Measurements from ENCODE around the gene HPSE2.

Gene HPSE2

DNA sequence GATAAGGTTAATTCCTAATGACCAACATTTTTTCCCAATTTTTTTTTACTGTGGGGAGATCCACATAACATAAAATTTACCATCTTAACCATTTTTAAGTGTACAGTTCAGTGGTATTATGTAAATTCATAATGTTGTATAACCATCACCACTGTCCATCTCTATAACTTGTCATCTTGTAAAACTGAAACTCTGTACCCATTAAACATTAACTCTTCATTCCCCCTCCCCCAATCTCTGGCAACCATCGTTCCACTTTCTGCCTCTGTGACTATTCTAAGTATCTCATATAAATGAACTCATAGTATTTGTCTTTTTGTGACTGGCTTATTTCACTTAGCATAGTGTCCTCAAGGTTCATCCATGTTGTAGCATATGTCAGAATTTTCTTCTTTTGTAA lies 742.9 kb downstream of the HPSE2 start:
- DNase-seq (ENCODE audit: low read depth): no peak
- TF ChIP-seq, protein P1, sequence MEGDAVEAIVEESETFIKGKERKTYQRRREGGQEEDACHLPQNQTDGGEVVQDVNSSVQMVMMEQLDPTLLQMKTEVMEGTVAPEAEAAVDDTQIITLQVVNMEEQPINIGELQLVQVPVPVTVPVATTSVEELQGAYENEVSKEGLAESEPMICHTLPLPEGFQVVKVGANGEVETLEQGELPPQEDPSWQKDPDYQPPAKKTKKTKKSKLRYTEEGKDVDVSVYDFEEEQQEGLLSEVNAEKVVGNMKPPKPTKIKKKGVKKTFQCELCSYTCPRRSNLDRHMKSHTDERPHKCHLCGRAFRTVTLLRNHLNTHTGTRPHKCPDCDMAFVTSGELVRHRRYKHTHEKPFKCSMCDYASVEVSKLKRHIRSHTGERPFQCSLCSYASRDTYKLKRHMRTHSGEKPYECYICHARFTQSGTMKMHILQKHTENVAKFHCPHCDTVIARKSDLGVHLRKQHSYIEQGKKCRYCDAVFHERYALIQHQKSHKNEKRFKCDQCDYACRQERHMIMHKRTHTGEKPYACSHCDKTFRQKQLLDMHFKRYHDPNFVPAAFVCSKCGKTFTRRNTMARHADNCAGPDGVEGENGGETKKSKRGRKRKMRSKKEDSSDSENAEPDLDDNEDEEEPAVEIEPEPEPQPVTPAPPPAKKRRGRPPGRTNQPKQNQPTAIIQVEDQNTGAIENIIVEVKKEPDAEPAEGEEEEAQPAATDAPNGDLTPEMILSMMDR (IDR thresholded peaks at IDR 0.05; ENCODE audit: control insufficient read depth, extremely low read depth, insufficient read depth): no peak
- no peak overlapping the region for H3K4me3 ChIP-seq (ENCODE audit: low read depth, low read length)

DNA sequence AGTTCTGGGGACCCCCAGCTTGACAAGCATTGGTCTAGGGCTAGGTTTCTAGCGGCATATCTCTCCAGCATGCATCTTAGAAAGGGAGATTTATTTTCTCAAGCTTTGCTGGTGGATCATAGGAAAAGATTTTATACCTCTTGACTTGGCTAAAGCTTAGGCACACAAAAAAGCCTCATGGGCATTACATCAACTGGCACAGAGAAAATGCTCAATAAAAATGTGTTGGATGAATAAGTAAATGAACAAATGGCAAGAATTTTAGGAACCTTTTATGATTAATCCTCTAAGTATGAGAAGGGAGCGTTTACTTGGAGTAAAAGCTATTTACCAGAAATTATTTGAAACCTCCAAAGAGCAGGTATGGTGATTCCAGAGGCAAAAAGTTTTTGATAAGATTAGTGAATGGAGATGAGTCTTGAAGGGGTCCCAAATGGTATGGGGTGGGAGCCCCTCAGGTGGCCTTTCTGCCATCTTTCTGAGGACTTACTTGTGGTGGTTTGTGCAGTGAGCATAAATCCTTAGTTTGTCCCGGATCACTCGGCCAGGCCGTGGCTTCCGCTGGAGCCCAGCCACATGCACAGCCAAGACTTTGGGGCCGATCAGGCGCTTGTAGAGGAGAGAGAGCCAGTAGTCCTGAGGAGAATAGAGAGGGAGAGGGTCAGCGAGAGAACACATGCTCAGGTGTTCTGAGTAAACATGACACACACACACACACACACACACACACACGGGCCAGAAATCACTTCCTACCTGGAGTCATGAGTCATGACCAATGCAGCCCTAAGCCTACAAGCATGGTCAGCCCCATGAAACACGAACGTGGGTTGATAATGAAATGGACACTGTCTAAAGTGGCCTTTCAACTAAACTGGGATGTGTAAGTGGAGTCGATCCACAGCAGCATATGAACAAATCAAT lies 745.8 kb downstream of the HPSE2 start:
- TF ChIP-seq, protein P1 (IDR thresholded peaks at IDR 0.05; ENCODE audit: control insufficient read depth, extremely low read depth, insufficient read depth): no peak
- H3K4me3 ChIP-seq (ENCODE audit: low read depth, low read length): no peak overlapping the region
- no peak for DNase-seq (ENCODE audit: low read depth)

DNA sequence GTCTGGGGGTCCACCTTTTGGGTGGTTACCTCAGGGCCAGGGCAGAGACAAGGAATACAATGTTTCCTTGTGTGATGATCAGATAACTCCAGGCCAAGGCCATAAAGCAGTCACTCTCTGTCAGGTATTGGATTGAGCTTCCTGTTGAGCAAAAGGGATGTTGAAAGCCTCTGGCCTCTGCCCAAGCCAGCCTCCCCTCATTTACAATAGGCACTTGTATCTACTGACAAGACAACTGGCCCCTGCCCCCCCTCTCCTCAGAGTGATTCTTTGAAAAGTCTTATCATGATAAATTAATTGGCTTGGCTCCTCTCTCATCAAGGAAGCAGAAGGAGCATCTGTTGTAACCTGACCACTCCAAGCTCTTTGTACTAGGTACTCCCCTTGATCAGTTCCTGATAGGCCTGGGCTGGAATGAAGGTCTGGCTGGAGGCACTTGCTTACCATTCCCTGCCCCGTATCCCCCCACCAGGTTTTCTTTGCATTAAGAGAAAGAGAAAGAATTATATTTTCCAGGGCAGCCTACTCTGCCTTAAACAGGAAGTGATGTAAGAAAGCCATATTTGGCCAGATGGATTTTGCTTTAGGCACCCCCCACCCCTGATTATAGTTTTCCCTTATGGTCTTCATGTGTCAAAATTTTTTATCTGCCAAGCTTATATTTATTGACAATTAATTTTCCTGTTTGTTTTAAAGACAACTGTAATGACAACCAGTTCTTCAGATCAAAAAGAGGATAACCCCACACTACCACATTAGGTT lies 746.8 kb downstream of the HPSE2 start:
- TF ChIP-seq, protein P1 (IDR thresholded peaks at IDR 0.05; ENCODE audit: control insufficient read depth, extremely low read depth, insufficient read depth): no peak
- DNase-seq (ENCODE audit: low read depth): no peak
- H3K4me3 ChIP-seq (ENCODE audit: low read depth, low read length): no peak overlapping the region

DNA sequence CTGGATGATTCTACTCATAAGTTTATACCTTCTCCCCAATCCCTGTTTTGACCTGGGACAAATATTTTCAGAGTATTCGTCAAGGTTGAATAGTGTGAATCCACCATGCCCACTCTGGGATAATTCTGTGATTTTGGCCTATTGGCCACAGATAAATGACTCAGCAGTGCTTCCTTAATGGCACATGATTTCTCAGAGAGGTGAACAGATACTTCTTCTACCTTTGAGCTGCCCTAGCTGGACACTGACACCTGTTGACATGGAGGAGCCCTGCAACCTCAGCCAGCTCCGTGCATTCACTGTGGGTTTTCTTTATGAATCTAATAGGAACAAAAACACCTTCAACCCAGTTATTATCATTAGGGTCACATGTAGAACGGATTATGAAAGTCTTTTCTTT lies 748.0 kb downstream of the HPSE2 start:
- no peak overlapping the region for H3K4me3 ChIP-seq (ENCODE audit: low read depth, low read length)
- TF ChIP-seq, protein P1 (IDR thresholded peaks at IDR 0.05; ENCODE audit: control insufficient read depth, extremely low read depth, insufficient read depth): no peak
- DNase-seq (ENCODE audit: low read depth): no peak

DNA sequence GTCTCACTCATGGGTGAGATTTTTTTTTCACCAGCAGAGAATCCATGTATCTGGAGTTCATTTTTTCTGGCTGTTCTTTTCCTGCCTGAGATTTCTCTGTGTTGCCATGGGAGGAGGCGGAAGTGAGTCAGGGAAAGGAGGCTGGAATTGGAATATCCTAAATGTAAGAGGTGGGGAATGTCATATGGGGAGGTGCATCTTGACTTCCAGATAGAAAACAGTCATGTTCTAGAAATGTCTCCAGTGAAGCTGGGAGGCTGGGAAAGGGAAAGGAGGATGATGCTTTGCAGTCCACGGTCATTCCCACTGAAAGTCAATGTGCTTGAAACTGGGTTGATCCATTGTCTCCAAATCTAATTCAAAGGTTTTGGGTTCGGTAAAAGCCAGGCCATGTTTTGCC lies 749.2 kb downstream of the HPSE2 start:
- TF ChIP-seq, protein P1 (IDR thresholded peaks at IDR 0.05; ENCODE audit: control insufficient read depth, extremely low read depth, insufficient read depth): no peak

DNA sequence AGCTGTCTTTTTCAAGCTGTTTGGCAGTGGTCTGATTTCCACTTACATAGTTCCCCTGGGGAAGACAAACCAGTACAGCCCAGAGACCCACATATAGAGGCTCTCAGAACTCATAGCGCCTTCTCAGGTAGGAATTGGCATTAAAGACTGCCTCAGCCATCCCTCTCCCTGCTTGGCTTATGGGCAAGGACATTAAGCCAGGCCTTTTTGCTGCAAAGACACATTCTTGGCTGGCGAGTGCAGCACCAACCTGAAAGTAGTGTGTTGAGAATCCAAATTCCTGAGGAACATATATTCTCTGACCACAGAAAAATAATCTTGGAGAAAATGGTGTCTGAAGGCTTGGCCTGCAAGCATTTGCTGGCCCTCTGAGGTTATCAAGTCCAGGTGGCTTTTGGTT lies 749.7 kb downstream of the HPSE2 start:
- TF ChIP-seq, protein P1 (IDR thresholded peaks at IDR 0.05; ENCODE audit: control insufficient read depth, extremely low read depth, insufficient read depth): no peak
- DNase-seq (ENCODE audit: low read depth): no peak
- no peak overlapping the region for H3K4me3 ChIP-seq (ENCODE audit: low read depth, low read length)

More for the DNA sequence above, 749.2 kb downstream of the HPSE2 start:
- no peak overlapping the region for H3K4me3 ChIP-seq (ENCODE audit: low read depth, low read length)
- DNase-seq (ENCODE audit: low read depth): no peak
